Stomach (tissue), 4 donors: Measurements from ENCODE around the gene ADAMTS10.

ENCODE experiments used
- POLR2A ChIP-seq, 4 donors: fragments of 450-650 bp; IDR thresholded peaks; one replicate each; pipeline ENCODE4 v1.6.1; 2016; ENCODE audit warnings: antibody characterized with exemption in 4 of 4, control low read depth in 2 of 4, mild to moderate bottlenecking in 1 of 4, moderate library complexity in 1 of 4
- TF ChIP-seq, protein P1 (sequence below), 7 experiments: fragments of 450-650 bp in 4 of 7; fragments of 200-600 bp in 3 of 7; sonication (generic) in 3 of 7; IDR thresholded peaks; one replicate each; pipeline ENCODE4 v1.5.1; 2016 to 2019; ENCODE audit warnings: antibody characterized with exemption in 7 of 7, control low read depth in 2 of 7, mild to moderate bottlenecking in 1 of 7

DNA sequence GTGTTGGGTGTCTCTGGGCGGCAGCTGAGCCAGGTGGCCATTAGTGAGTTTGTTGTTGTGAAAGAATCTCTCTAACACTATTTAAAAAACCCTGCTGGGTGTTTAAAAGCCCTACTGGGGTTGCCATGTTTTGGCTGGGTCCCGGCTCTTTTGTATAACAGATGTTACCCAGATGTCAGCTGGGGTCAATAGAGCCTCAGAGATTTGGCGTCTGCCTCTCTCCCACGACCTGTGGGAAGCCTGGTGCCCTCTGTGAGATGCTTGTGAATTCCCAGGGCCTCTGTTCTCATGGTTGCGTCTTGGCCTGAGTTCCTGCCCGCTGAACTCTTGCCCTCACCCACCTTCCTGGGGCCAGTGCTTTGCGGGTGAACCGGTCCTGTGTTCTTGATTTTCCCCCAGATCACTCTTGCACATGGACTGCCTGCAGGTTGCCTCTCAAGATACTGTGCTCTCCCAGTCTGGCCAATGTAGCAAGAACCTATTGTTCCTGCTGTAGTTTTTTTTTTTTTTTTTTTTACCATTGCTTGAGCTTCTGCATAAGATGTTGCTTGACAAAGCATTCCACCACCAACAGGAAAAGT lies 29.4 kb upstream of the ADAMTS10 start:
- TF ChIP-seq, protein P1, sequence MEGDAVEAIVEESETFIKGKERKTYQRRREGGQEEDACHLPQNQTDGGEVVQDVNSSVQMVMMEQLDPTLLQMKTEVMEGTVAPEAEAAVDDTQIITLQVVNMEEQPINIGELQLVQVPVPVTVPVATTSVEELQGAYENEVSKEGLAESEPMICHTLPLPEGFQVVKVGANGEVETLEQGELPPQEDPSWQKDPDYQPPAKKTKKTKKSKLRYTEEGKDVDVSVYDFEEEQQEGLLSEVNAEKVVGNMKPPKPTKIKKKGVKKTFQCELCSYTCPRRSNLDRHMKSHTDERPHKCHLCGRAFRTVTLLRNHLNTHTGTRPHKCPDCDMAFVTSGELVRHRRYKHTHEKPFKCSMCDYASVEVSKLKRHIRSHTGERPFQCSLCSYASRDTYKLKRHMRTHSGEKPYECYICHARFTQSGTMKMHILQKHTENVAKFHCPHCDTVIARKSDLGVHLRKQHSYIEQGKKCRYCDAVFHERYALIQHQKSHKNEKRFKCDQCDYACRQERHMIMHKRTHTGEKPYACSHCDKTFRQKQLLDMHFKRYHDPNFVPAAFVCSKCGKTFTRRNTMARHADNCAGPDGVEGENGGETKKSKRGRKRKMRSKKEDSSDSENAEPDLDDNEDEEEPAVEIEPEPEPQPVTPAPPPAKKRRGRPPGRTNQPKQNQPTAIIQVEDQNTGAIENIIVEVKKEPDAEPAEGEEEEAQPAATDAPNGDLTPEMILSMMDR (IDR thresholded peaks at IDR 0.05): no peak
- no peak for TF ChIP-seq POLR2A (IDR thresholded peaks at IDR 0.05)
